ENCODE results near the gene CEBPB. TPM values are rescaled to one million over a fixed set of nuclear protein-coding genes. Genes with fewer than 3 reads are reported as not detected.

Gene CEBPB
- total RNA-seq, result 87.6 and 88.4 TPM in 2 replicates

GRCh38 chr20:50190251-50191064, at the start of gene CEBPB:
Gene CEBPB (plus strand): TSS chr20:50190830. CDS start chr20:50191034, 204 bp downstream.

GRCh38 chr20:50153500-50154377, 36.9 kb upstream of the CEBPB start, which contains the start of gene PEDS1:
Gene PEDS1 (minus strand): TSS chr20:50153723. CDS start chr20:50153637, 86 bp downstream.

Other genes starting within 250 kb of the CEBPB start
- 1.1 and 2.1 TPM in 2 replicates for gene SNAI1, start 207.8 kb upstream of the CEBPB start, total RNA-seq
- 77.9 and 86.3 TPM in 2 replicates for gene UBE2V1, start 77.7 kb upstream of the CEBPB start, total RNA-seq
- 42.5 and 43.7 TPM in 2 replicates for gene PEDS1, start 37.1 kb upstream of the CEBPB start, total RNA-seq